SK-N-SH (cell line): ENCODE data around the gene SCYGR4. TPM values are rescaled to one million over a fixed set of nuclear protein-coding genes. Genes with fewer than 3 reads are reported as not detected.

ENCODE experiments used
- CTCF ChIA-PET: fragments of 300-600, 350-600 bp; formaldehyde crosslinking; extraction: SDS; loops from one replicate; lab custom pipeline; 2021; lab: Yijun Ruan, JAX
- POLR2A ChIA-PET: fragments of 350-600 bp; sonication (Branson Sonifier 250); formaldehyde crosslinking; extraction: SDS; loops from one replicate; lab custom pipeline; 2020; ENCODE audit warnings: antibody characterized with exemption, inconsistent platforms; lab: Yijun Ruan, JAX
- DNase-seq: peaks from one replicate; pipeline ENCODE4 v3.0.0; 2012
- H2AFZ ChIP-seq: fragments of 200-600 bp; sonication (generic); 2 replicates; pipeline ENCODE4 v1.8.1; 2016; ENCODE audit warnings: antibody characterized with exemption, mild to moderate bottlenecking, low read depth
- H3F3A ChIP-seq: fragments of 200-600 bp; sonication (generic); replicated peaks from 2 replicates; pipeline ENCODE3; 2016; ENCODE audit warnings: antibody characterized with exemption, mild to moderate bottlenecking; ENCODE audit not compliant: insufficient read depth
- H3K27ac ChIP-seq, 2 experiments: fragments of 200-500 bp in 1 of 2; fragments of 200-600 bp in 1 of 2; sonication (Bioruptor generic) in 1 of 2; sonication (generic), shearing (Covaris generic) in 1 of 2; 2 replicates each; pipeline versions ENCODE4 v1.5.1 to v1.6.1; 2014 to 2016; ENCODE audit warnings: low read depth in 2 of 2, inconsistent platforms in 1 of 2, low read length in 1 of 2, mild to moderate bottlenecking in 1 of 2, mixed read lengths in 1 of 2
- H3K27me3 ChIP-seq: fragments of 200-600 bp; sonication (generic), shearing (Covaris generic); 2 replicates; pipeline ENCODE4 v1.6.1; 2016; ENCODE audit warnings: mixed run types; ENCODE audit not compliant: insufficient read depth
- H3K36me3 ChIP-seq, 2 experiments: fragments of 200-500 bp in 1 of 2; fragments of 200-600 bp in 1 of 2; sonication (Bioruptor generic) in 1 of 2; sonication (generic) in 1 of 2; replicated peaks in 1 of 2; 2 replicates each; pipeline versions ENCODE3 to v1.5.1; 2014 to 2016; ENCODE audit warnings: low read length in 1 of 2, mild to moderate bottlenecking in 1 of 2; ENCODE audit not compliant: insufficient read depth in 2 of 2, control insufficient read depth in 1 of 2
- H3K4me1 ChIP-seq, 2 experiments: fragments of 200-500 bp in 1 of 2; fragments of 200-600 bp in 1 of 2; sonication (Bioruptor generic) in 1 of 2; sonication (generic), shearing (Covaris generic) in 1 of 2; 2 replicates each; pipeline versions ENCODE4 v1.5.1 to v1.6.1; 2014 to 2016; ENCODE audit warnings: low read depth in 1 of 2, low read length in 1 of 2, mixed run types in 1 of 2; ENCODE audit not compliant: insufficient read depth in 2 of 2, control insufficient read depth in 1 of 2
- H3K4me2 ChIP-seq: fragments of 200-600 bp; sonication (generic), shearing (Covaris generic); 2 replicates; pipeline ENCODE4 v1.6.1; 2017; ENCODE audit warnings: mixed run types
- H3K4me3 ChIP-seq, 2 experiments: fragments of 200-500 bp in 1 of 2; fragments of 200-600 bp in 1 of 2; sonication (Bioruptor generic) in 1 of 2; sonication (generic), shearing (Covaris generic) in 1 of 2; 2 replicates each; pipeline versions ENCODE4 v1.5.1 to v1.8.1; 2014 to 2016; ENCODE audit warnings: low read depth in 2 of 2, inconsistent platforms in 1 of 2, low read length in 1 of 2, mild to moderate bottlenecking in 1 of 2, mixed read lengths in 1 of 2, moderate library complexity in 1 of 2
- H3K79me2 ChIP-seq: fragments of 200-600 bp; sonication (generic); 2 replicates; pipeline ENCODE4 v1.8.1; 2017; ENCODE audit warnings: mild to moderate bottlenecking; ENCODE audit not compliant: insufficient read depth
- H3K9ac ChIP-seq: fragments of 200-600 bp; sonication (generic); 2 replicates; pipeline ENCODE4 v1.6.1; 2017; ENCODE audit warnings: mixed run types
- H3K9me2 ChIP-seq: fragments of 200-600 bp; sonication (generic); 2 replicates; pipeline ENCODE4 v1.6.1; 2017; ENCODE audit warnings: mixed run types
- H3K9me3 ChIP-seq: fragments of 200-600 bp; sonication (generic); 2 replicates; pipeline ENCODE4 v1.6.1; 2017; ENCODE audit warnings: mixed run types, mild to moderate bottlenecking, moderate library complexity
- H4K20me1 ChIP-seq: fragments of 200-600 bp; sonication (generic); 2 replicates; pipeline ENCODE4 v1.6.1; 2017; ENCODE audit warnings: mild to moderate bottlenecking, mixed run types; ENCODE audit not compliant: insufficient read depth
- CHD2 ChIP-seq: fragments of 150-350 bp; IDR thresholded peaks from 2 replicates; pipeline ENCODE4 v1.6.1; 2018; ENCODE audit warnings: low read length; ENCODE audit not compliant: partially characterized antibody
- ELF1 ChIP-seq: IDR thresholded peaks from 2 replicates; pipeline ENCODE4 v1.4.0; 2012
- EZH2phosphoT487 ChIP-seq: fragments of 200-600 bp; sonication (generic); IDR thresholded peaks from 2 replicates; pipeline ENCODE4 v1.6.1; 2017; ENCODE audit warnings: low read depth, mixed run types, mild to moderate bottlenecking, antibody characterized with exemption, moderate library complexity, borderline replicate concordance
- FOXM1 ChIP-seq: IDR thresholded peaks from 2 replicates; pipeline ENCODE4 v1.4.0; 2012; ENCODE audit warnings: low read depth, mild to moderate bottlenecking
- JUND ChIP-seq: IDR thresholded peaks from 2 replicates; pipeline ENCODE4 v1.4.0; 2012
- MAX ChIP-seq: IDR thresholded peaks from 2 replicates; pipeline ENCODE4 v1.4.0; 2012; ENCODE audit warnings: low read depth
- POLR2AphosphoS5 ChIP-seq: IDR thresholded peaks from 2 replicates; pipeline ENCODE4 v1.6.1; 2012; ENCODE audit warnings: low read depth, low read length
- REST ChIP-seq: IDR thresholded peaks from 2 replicates; pipeline ENCODE4 v1.6.1; 2012; ENCODE audit warnings: mild to moderate bottlenecking, low read depth, low read length, moderate library complexity
- SMC3 ChIP-seq: IDR thresholded peaks from 2 replicates; pipeline ENCODE4 v1.6.1; 2012; ENCODE audit warnings: low read depth, low read length, improper control_type of control experiment
- USF2 ChIP-seq: fragments of 150-350 bp; IDR thresholded peaks from 2 replicates; pipeline ENCODE4 v1.6.1; 2017; ENCODE audit warnings: antibody characterized with exemption, low read length, low read depth, borderline replicate concordance
- ZBTB33 ChIP-seq: IDR thresholded peaks from 2 replicates; pipeline ENCODE4 v1.4.0; 2012; ENCODE audit warnings: low read depth, borderline replicate concordance
- WGBS: methylation state at CpG from one replicate; pipeline ENCODE4 v1.1.6; 2017; ENCODE audit warnings: low lambda C conversion rate; 5-methylcytosine and 5-hydroxymethylcytosine counted together
- polyA plus RNA-seq, 3 experiments: library from polyadenylated mRNA; depleted of rRNA; stranded (reverse); fragments of >200 nt; gene quantifications; 2 replicates each; pipeline ENCODE4 v1.2.3, GENCODE V29; 2012

Gene SCYGR4
- polyA plus RNA-seq, 1 of the 3 experiments (the other 2 are of a cell fraction) = not detected

- no peak within 1 kb of the TSS for H2AFZ ChIP-seq
- no peaks in the 10 kb centered on the region for H3K36me3 ChIP-seq
- H3K27ac ChIP-seq = no peak within 1 kb of the TSS
- no peaks in the 10 kb centered on the region for H3K9me3 ChIP-seq
- 100% methylated on average over 1 of the region's 4 CpGs for WGBS
- no peaks in the 10 kb centered on the region for H3K27me3 ChIP-seq
- no peaks in the 10 kb centered on the region; a peak in 1 of 4 replicates for H3K4me1 ChIP-seq
- H3K9me2 ChIP-seq = no peaks in the 10 kb centered on the region
- TF ChIP-seq POLR2AphosphoS5 (no peak), MAX (no peak), ELF1 (no peak), EZH2phosphoT487 (no peak), REST (no peak), ZBTB33 (no peak), USF2 (no peak), SMC3 (no peak), CHD2 (no peak), FOXM1 (no peak), JUND (no peak)
- H3K9ac ChIP-seq = no peak within 1 kb of the TSS
- CTCF ChIA-PET = interaction anchor here (2.5 kb wide), 1 partner anchor 44 kb away, joined by 7 read pairs; no protein-coding TSS in a partner anchor
- POLR2A ChIA-PET = no interaction called here
- no peaks in the 10 kb centered on the region for H4K20me1 ChIP-seq
- H3K4me3 ChIP-seq = no peak within 1 kb of the TSS
- no peak within 1 kb of the TSS for H3K4me2 ChIP-seq
- DNase-seq = no peak
- no peaks in the 10 kb centered on the region for H3F3A ChIP-seq
- no peaks in the 10 kb centered on the region for H3K79me2 ChIP-seq
Measured at GRCh38 chr2:227614740-227615139, 2.6 kb upstream of the SCYGR4 start, which contains the start of gene SCYGR3. Gene SCYGR3, minus strand, starts transcription at chr2:227614840. Its CDS starts 0 bp downstream, at chr2:227614840.
